Stomach (tissue), 9 donors: ENCODE data around the gene RYR1. TPM values are rescaled to one million over a fixed set of nuclear protein-coding genes. Genes with fewer than 3 reads are reported as not detected.

Experiments used
- DNase-seq, 2 donors: peaks; one replicate each; pipeline versions ENCODE4 v3.0.0 to v3.0.0-alpha.2; 2013 to 2019
- H3K27ac ChIP-seq, 5 donors: fragments of 200-600 bp in 4 of 5; sonication (generic) in 4 of 5; one replicate each; pipeline ENCODE4 v1.5.1; 2013 to 2019; ENCODE audit warnings: mild to moderate bottlenecking in 1 of 5, moderate library complexity in 1 of 5
- H3K27me3 ChIP-seq, 3 donors: fragments of 200-600 bp; sonication (generic); one replicate each; pipeline ENCODE4 v1.5.1; 2017 to 2019; ENCODE audit warnings: mixed run types in 1 of 3
- H3K36me3 ChIP-seq, 4 donors: fragments of 200-600 bp; sonication (generic); 1 replicate in 3 of 4; 2 replicates in 1 of 4; pipeline ENCODE4 v1.5.1; 2016 to 2019
- H3K4me1 ChIP-seq, 4 donors: fragments of 200-600 bp; sonication (generic); one replicate each; pipeline ENCODE4 v1.5.1; 2016 to 2019
- H3K4me3 ChIP-seq, 4 donors: fragments of 200-600 bp; sonication (generic) in 3 of 4; one replicate each; pipeline ENCODE4 v1.5.1; 2016 to 2019; ENCODE audit warnings: mild to moderate bottlenecking in 1 of 4
- H3K9me3 ChIP-seq, 4 donors: fragments of 200-600 bp; sonication (generic); one replicate each; pipeline ENCODE4 v1.5.1; 2016 to 2019
- EP300 ChIP-seq: sonication (generic); formaldehyde crosslinking; IDR thresholded peaks from one replicate; pipeline ENCODE4 v1.6.1; 2017; ENCODE audit warnings: antibody characterized with exemption
- POLR2A ChIP-seq, 4 donors: fragments of 450-650 bp; IDR thresholded peaks; one replicate each; pipeline ENCODE4 v1.6.1; 2016; ENCODE audit warnings: antibody characterized with exemption in 4 of 4, control low read depth in 2 of 4, mild to moderate bottlenecking in 1 of 4, moderate library complexity in 1 of 4
- POLR2AphosphoS5 ChIP-seq, 3 donors: sonication (generic); formaldehyde crosslinking; IDR thresholded peaks; one replicate each; pipeline ENCODE4 v1.6.1; 2016; ENCODE audit warnings: antibody characterized with exemption in 3 of 3
- WGBS, 5 donors: extraction: QIAGEN DNeasy Blood & Tissue Kit in 3 of 5; methylation state at CpG; one replicate each; pipeline versions ENCODE4 v1.1.5 to v1.1.7; 2013 to 2018; 5-methylcytosine and 5-hydroxymethylcytosine counted together
- intact Hi-C: fragments of 100-400 bp; cut with DNase I; formaldehyde crosslinking; loops from one replicate; pipeline ENCODE4 v1.15.1; 2023; ENCODE audit warnings: low total_unique reads
- polyA plus RNA-seq, 3 donors: library from polyadenylated mRNA; stranded (reverse); fragments of 200-250 nt; gene quantifications; one replicate each; pipeline ENCODE4 v1.2.3, GENCODE V29; 2013
- total RNA-seq, 5 donors: library from RNA; depleted of rRNA; stranded (reverse); fragments of >200 nt; gene quantifications; one replicate each; pipeline versions ENCODE4 v1.1.0 to v1.2.3, GENCODE V29; 2014 to 2016
- TF ChIP-seq, protein P1 (sequence below), 7 experiments: fragments of 450-650 bp in 4 of 7; fragments of 200-600 bp in 3 of 7; sonication (generic) in 3 of 7; IDR thresholded peaks; one replicate each; pipeline ENCODE4 v1.5.1; 2016 to 2019; ENCODE audit warnings: antibody characterized with exemption in 7 of 7, control low read depth in 2 of 7, mild to moderate bottlenecking in 1 of 7
- donor health status: healthy with polysubstance abuse.
- donor health status: Bipolar disorder and iron deficiency.
- donor health status: healthy.

RYR1 gene
- total and polyA plus RNA-seq, 8 donors = under 0.01 to 10.7 (median 1.2) TPM

- peak; percentile 86 to 90 for DNase-seq
- H3K36me3 ChIP-seq = peaks cover 12 to 34% (median 28%) of the 10 kb centered on the region in 4 donors
- 0 to 3% (median 1%) methylated on average over 44 to 51 of the region's 51 CpGs for WGBS, 5 donors
- peak within 1 kb of the TSS in 4 of 5 donors; percentile 53 to 80 (median 75) for H3K27ac ChIP-seq
- intact Hi-C loops = loop anchor here (10.0 kb wide), 1 partner anchor 227 kb away; the partner anchor contains the start of genes EIF3K and MAP4K1
- peaks cover 38 to 52% (median 43%) of the 10 kb centered on the region in 4 donors for H3K4me1 ChIP-seq
- no peaks in the 10 kb centered on the region for H3K9me3 ChIP-seq
- TF ChIP-seq EP300 = no peak
- TF ChIP-seq, protein P1, sequence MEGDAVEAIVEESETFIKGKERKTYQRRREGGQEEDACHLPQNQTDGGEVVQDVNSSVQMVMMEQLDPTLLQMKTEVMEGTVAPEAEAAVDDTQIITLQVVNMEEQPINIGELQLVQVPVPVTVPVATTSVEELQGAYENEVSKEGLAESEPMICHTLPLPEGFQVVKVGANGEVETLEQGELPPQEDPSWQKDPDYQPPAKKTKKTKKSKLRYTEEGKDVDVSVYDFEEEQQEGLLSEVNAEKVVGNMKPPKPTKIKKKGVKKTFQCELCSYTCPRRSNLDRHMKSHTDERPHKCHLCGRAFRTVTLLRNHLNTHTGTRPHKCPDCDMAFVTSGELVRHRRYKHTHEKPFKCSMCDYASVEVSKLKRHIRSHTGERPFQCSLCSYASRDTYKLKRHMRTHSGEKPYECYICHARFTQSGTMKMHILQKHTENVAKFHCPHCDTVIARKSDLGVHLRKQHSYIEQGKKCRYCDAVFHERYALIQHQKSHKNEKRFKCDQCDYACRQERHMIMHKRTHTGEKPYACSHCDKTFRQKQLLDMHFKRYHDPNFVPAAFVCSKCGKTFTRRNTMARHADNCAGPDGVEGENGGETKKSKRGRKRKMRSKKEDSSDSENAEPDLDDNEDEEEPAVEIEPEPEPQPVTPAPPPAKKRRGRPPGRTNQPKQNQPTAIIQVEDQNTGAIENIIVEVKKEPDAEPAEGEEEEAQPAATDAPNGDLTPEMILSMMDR (IDR thresholded peaks at IDR 0.05) = no peak
- peak in 1 of 3 donors; percentile 13 for TF ChIP-seq POLR2AphosphoS5 (IDR thresholded peaks at IDR 0.05)
- H3K4me3 ChIP-seq = peak within 1 kb of the TSS; percentile 47 to 57 (median 54)
- H3K27me3 ChIP-seq = peaks cover 5 to 86% (median 23%) of the 10 kb centered on the region in 3 donors
These were observed 45.7 kb upstream of the RYR1 start, which contains the start of gene GGN for GRCh38 chr19:38387550-38388348. TSS of gene GGN (minus strand) at chr19:38388034. CDS start at chr19:38387261, 773 bp downstream.

- Histone ChIP-seq H3K4me3 (peak within 1 kb of the TSS; percentile 47 to 57 (median 54)), H3K27ac (peak within 1 kb of the TSS in 4 of 5 donors; percentile 53 to 80 (median 75)), H3K4me1 (peaks cover 38 to 52% (median 43%) of the 10 kb centered on the region in 4 donors), H3K27me3 (peaks cover 5 to 85% (median 23%) of the 10 kb centered on the region in 3 donors), H3K9me3 (no peaks in the 10 kb centered on the region), H3K36me3 (peaks cover 4 to 26% (median 20%) of the 10 kb centered on the region in 4 donors)
- TF ChIP-seq EP300 = no peak
- TF ChIP-seq, protein P1 (IDR thresholded peaks at IDR 0.05) = no peak
- no peak for TF ChIP-seq POLR2A (IDR thresholded peaks at IDR 0.05)
- TF ChIP-seq POLR2AphosphoS5 (IDR thresholded peaks at IDR 0.05) = no peak
- WGBS, 5 donors = 0 to 2% (median 1%) methylated on average over 17 to 38 of the region's 46 CpGs
- peak; percentile 42 to 69 for DNase-seq
- intact Hi-C loops = loop anchor here (10.0 kb wide), 1 partner anchor 226 kb away; the partner anchor contains the start of genes EIF3K and MAP4K1
These were observed 45.0 kb upstream of the RYR1 start, which contains the start of gene SPRED3 for GRCh38 chr19:38388349-38389100. TSS of gene SPRED3 (plus strand) at chr19:38388697. CDS start at chr19:38390303, 1,606 bp downstream.

- Histone ChIP-seq H3K4me3 (peak overlapping the region; percentile 47 to 57 (median 54)), H3K36me3 (peaks cover 0 to 18% (median 12%) of the 10 kb centered on the region in 4 donors), H3K27ac (peak overlapping the region in 4 of 5 donors; percentile 53 to 80 (median 67)), H3K4me1 (peaks cover 38 to 52% (median 43%) of the 10 kb centered on the region in 4 donors), H3K27me3 (peaks cover 4 to 85% (median 24%) of the 10 kb centered on the region in 3 donors), H3K9me3 (no peaks in the 10 kb centered on the region)
- WGBS, 5 donors = 4 to 8% (median 5%) methylated on average over 17 to 28 of the region's 28 CpGs
- TF ChIP-seq POLR2A (IDR thresholded peaks at IDR 0.05) (no peak), EP300 (no peak), POLR2AphosphoS5 (IDR thresholded peaks at IDR 0.05) (no peak)
- TF ChIP-seq, protein P1 (IDR thresholded peaks at IDR 0.05) = no peak
- intact Hi-C loops = loop anchor here (10.0 kb wide), 1 partner anchor 225 kb away; the partner anchor contains the start of genes EIF3K and MAP4K1
- DNase-seq = peak in 1 of 2 donors; percentile 60
These were observed 44.2 kb upstream of the RYR1 start for GRCh38 chr19:38389101-38389925.
